Mesenchymal stem cell (in vitro differentiated cells and primary cell): ENCODE data around the gene RGS7.
"Not testable (repeated sequence)": the region's sequence is repeated elsewhere in the genome, so short reads cannot be mapped to it uniquely, and the experiment has no call there.

Source experiments
- DNase-seq: peaks from one replicate; pipeline ENCODE4 v3.0.0-alpha.2; 2013
- H2AFZ ChIP-seq: one replicate; pipeline ENCODE4 v1.6.1; 2013; ENCODE audit warnings: low read depth, mild to moderate bottlenecking, control low read depth, inconsistent platforms, low read length, moderate library complexity
- H2AK5ac ChIP-seq: 2 replicates; pipeline ENCODE4 v1.6.1; 2013; ENCODE audit warnings: low read length, moderate library complexity, mild to moderate bottlenecking, inconsistent platforms; ENCODE audit not compliant: severe bottlenecking
- H2BK120ac ChIP-seq: one replicate; pipeline ENCODE4 v1.6.1; 2013; ENCODE audit warnings: low read depth, mild to moderate bottlenecking, inconsistent platforms, low read length, moderate library complexity
- H2BK12ac ChIP-seq, 2 experiments: one replicate each; pipeline ENCODE4 v1.6.1; 2013; ENCODE audit warnings: inconsistent platforms in 2 of 2, low read length in 2 of 2, mild to moderate bottlenecking in 2 of 2, moderate library complexity in 2 of 2, control low read depth in 1 of 2
- H2BK15ac ChIP-seq: one replicate; pipeline ENCODE4 v1.6.1; 2013; ENCODE audit warnings: mild to moderate bottlenecking, low read depth, inconsistent platforms; ENCODE audit not compliant: poor library complexity, severe bottlenecking
- H2BK5ac ChIP-seq: 2 replicates; pipeline ENCODE4 v1.6.1; 2013; ENCODE audit warnings: low read depth, mild to moderate bottlenecking, low read length, control low read depth, inconsistent platforms; ENCODE audit not compliant: poor library complexity, severe bottlenecking
- H3K14ac ChIP-seq, 2 experiments: one replicate each; pipeline ENCODE4 v1.6.1; 2013; ENCODE audit warnings: inconsistent platforms in 2 of 2, low read length in 2 of 2, control low read depth in 1 of 2, mild to moderate bottlenecking in 1 of 2, moderate library complexity in 1 of 2
- H3K18ac ChIP-seq, 2 experiments: one replicate each; pipeline ENCODE4 v1.6.1; 2013; ENCODE audit warnings: inconsistent platforms in 2 of 2, low read length in 2 of 2, control low read depth in 1 of 2, low read depth in 1 of 2, mild to moderate bottlenecking in 1 of 2
- H3K23ac ChIP-seq, 2 experiments: one replicate each; pipeline ENCODE4 v1.6.1; 2013; ENCODE audit warnings: inconsistent platforms in 2 of 2, low read length in 2 of 2, mild to moderate bottlenecking in 2 of 2, moderate library complexity in 2 of 2, control low read depth in 1 of 2
- H3K27ac ChIP-seq: 2 replicates; pipeline ENCODE4 v1.5.1; 2013; ENCODE audit warnings: mild to moderate bottlenecking, moderate library complexity, low read length, control low read depth, inconsistent platforms; ENCODE audit not compliant: poor library complexity, severe bottlenecking
- H3K27me3 ChIP-seq, 2 experiments: 2 replicates each; pipeline versions ENCODE4 v1.6.1 to v1.7.0; 2013; ENCODE audit warnings: low read length in 2 of 2, mild to moderate bottlenecking in 2 of 2, moderate library complexity in 2 of 2, control low read depth in 1 of 2, inconsistent platforms in 1 of 2; ENCODE audit not compliant: control insufficient read depth in 1 of 2, insufficient read depth in 1 of 2
- H3K36me3 ChIP-seq, 2 experiments: 2 replicates each; pipeline versions ENCODE4 v1.6.1 to v1.7.0; 2013; ENCODE audit warnings: low read length in 2 of 2, control low read depth in 1 of 2, inconsistent platforms in 1 of 2, low read depth in 1 of 2, mild to moderate bottlenecking in 1 of 2; ENCODE audit not compliant: insufficient read depth in 2 of 2, control insufficient read depth in 1 of 2
- H3K4ac ChIP-seq, 2 experiments: one replicate each; pipeline ENCODE4 v1.6.1; 2013; ENCODE audit warnings: inconsistent platforms in 2 of 2, low read length in 2 of 2, mild to moderate bottlenecking in 2 of 2, moderate library complexity in 2 of 2, control low read depth in 1 of 2, low read depth in 1 of 2
- H3K4me1 ChIP-seq: 2 replicates; pipeline ENCODE4 v1.6.1; 2013; ENCODE audit warnings: low read depth, low read length, control low read depth; ENCODE audit not compliant: control insufficient read depth, insufficient read depth
- H3K4me2 ChIP-seq: 2 replicates; pipeline ENCODE4 v1.6.1; 2013; ENCODE audit warnings: low read length, mild to moderate bottlenecking, inconsistent platforms; ENCODE audit not compliant: poor library complexity, severe bottlenecking
- H3K4me3 ChIP-seq, 2 experiments: 2 replicates each; pipeline versions ENCODE4 v1.5.1 to v1.7.0; 2013; ENCODE audit warnings: low read length in 2 of 2, mild to moderate bottlenecking in 2 of 2, control low read depth in 1 of 2, low read depth in 1 of 2; ENCODE audit not compliant: insufficient read depth in 1 of 2
- H3K79me1 ChIP-seq: replicated peaks from 2 replicates; pipeline ENCODE4 v1.6.1; 2013; ENCODE audit warnings: mild to moderate bottlenecking, control low read depth, low read length, inconsistent platforms; ENCODE audit not compliant: poor library complexity, severe bottlenecking
- H3K9ac ChIP-seq: 2 replicates; pipeline ENCODE4 v1.7.0; 2013; ENCODE audit warnings: mild to moderate bottlenecking, low read length, moderate library complexity
- H3K9me3 ChIP-seq: 2 replicates; pipeline ENCODE4 v1.7.0; 2013; ENCODE audit warnings: mild to moderate bottlenecking, low read length; ENCODE audit not compliant: control insufficient read depth
- H4K8ac ChIP-seq: one replicate; pipeline ENCODE4 v1.6.1; 2013; ENCODE audit warnings: inconsistent platforms, mild to moderate bottlenecking, low read length, moderate library complexity
- H4K91ac ChIP-seq: one replicate; pipeline ENCODE4 v1.6.1; 2013; ENCODE audit warnings: mild to moderate bottlenecking, low read length, inconsistent platforms
- WGBS: methylation state at CpG from one replicate; pipeline ENCODE4 v1.1.7; 2013; ENCODE audit warnings: mixed read lengths; 5-methylcytosine and 5-hydroxymethylcytosine counted together

RGS7 gene

GRCh38 chr1:241291548-241291947, 65.5 kb downstream of the RGS7 start:
- H4K8ac ChIP-seq, H2BK5ac ChIP-seq, H2AFZ ChIP-seq, H4K91ac ChIP-seq, H2BK120ac ChIP-seq, H3K18ac ChIP-seq, H3K36me3 ChIP-seq, H3K23ac ChIP-seq, H2AK5ac ChIP-seq, H3K4me2 ChIP-seq, H3K79me1 ChIP-seq, DNase-seq, H3K14ac ChIP-seq, H2BK12ac ChIP-seq, H3K4me1 ChIP-seq, H3K4ac ChIP-seq, H3K9ac ChIP-seq, H3K9me3 ChIP-seq, H2BK15ac ChIP-seq, H3K27ac ChIP-seq, H3K27me3 ChIP-seq, H3K4me3 ChIP-seq: not testable (repeated sequence)
- 71% methylated on average over 8 of the region's 8 CpGs for WGBS

- DNase-seq: no peak
- H3K18ac ChIP-seq: no peak overlapping the region
- H2BK12ac ChIP-seq: no peak overlapping the region
- no peak overlapping the region for H2BK120ac ChIP-seq
- no peaks in the 10 kb centered on the region for H3K4me1 ChIP-seq
- no peaks in the 10 kb centered on the region for H3K79me1 ChIP-seq
- no peak overlapping the region for H3K4me2 ChIP-seq
- no peak overlapping the region for H3K27ac ChIP-seq
- H3K14ac ChIP-seq: no peak overlapping the region
- H3K4ac ChIP-seq: no peak overlapping the region
- H2BK5ac ChIP-seq: no peak overlapping the region
- H4K8ac ChIP-seq: no peak overlapping the region
- H3K27me3 ChIP-seq: no peaks in the 10 kb centered on the region
- H3K9ac ChIP-seq: no peak overlapping the region
- no peak overlapping the region for H4K91ac ChIP-seq
- H2BK15ac ChIP-seq: no peak overlapping the region
- H3K4me3 ChIP-seq: no peak overlapping the region
- H3K36me3 ChIP-seq: no peaks in the 10 kb centered on the region
- no peak overlapping the region for H3K23ac ChIP-seq
- 68% methylated on average over 1 of the region's 1 CpG for WGBS
- H3K9me3 ChIP-seq: peaks cover 14% of the 10 kb centered on the region
- no peak overlapping the region for H2AK5ac ChIP-seq
- H2AFZ ChIP-seq: no peak overlapping the region
Measured at GRCh38 chr1:241286486-241286885, 70.5 kb downstream of the RGS7 start.

GRCh38 chr1:241276391-241276790, 80.6 kb downstream of the RGS7 start:
- no peak overlapping the region for H3K14ac ChIP-seq
- H2BK15ac ChIP-seq: no peak overlapping the region
- no peak overlapping the region for H3K18ac ChIP-seq
- peaks cover 34% of the 10 kb centered on the region for H3K9me3 ChIP-seq
- H3K9ac ChIP-seq: no peak overlapping the region
- H3K4ac ChIP-seq: no peak overlapping the region
- WGBS: 65% methylated on average over 2 of the region's 3 CpGs
- H3K79me1 ChIP-seq: no peaks in the 10 kb centered on the region
- DNase-seq: no peak
- no peak overlapping the region for H4K8ac ChIP-seq
- H3K4me3 ChIP-seq: no peak overlapping the region
- H3K27ac ChIP-seq: no peak overlapping the region
- no peak overlapping the region for H2BK120ac ChIP-seq
- no peak overlapping the region for H2BK12ac ChIP-seq
- no peaks in the 10 kb centered on the region for H3K4me1 ChIP-seq
- no peak overlapping the region for H2BK5ac ChIP-seq
- no peak overlapping the region for H3K4me2 ChIP-seq
- no peak overlapping the region for H2AK5ac ChIP-seq
- no peak overlapping the region for H3K23ac ChIP-seq
- no peaks in the 10 kb centered on the region for H3K27me3 ChIP-seq
- H2AFZ ChIP-seq: no peak overlapping the region
- H4K91ac ChIP-seq: no peak overlapping the region
- no peaks in the 10 kb centered on the region for H3K36me3 ChIP-seq

GRCh38 chr1:241275981-241276380, 81.0 kb downstream of the RGS7 start:
- Histone ChIP-seq H4K8ac (no peak overlapping the region), H3K9me3 (peaks cover 36% of the 10 kb centered on the region), H2AFZ (no peak overlapping the region), H2BK120ac (no peak overlapping the region), H3K4me2 (no peak overlapping the region), H4K91ac (no peak overlapping the region), H3K36me3 (no peaks in the 10 kb centered on the region), H3K23ac (no peak overlapping the region), H3K14ac (no peak overlapping the region), H2BK15ac (no peak overlapping the region), H3K9ac (no peak overlapping the region), H3K79me1 (no peaks in the 10 kb centered on the region), H3K4me3 (no peak overlapping the region), H2AK5ac (no peak overlapping the region), H2BK12ac (no peak overlapping the region), H3K27ac (no peak overlapping the region), H2BK5ac (no peak overlapping the region), H3K27me3 (no peaks in the 10 kb centered on the region), H3K4ac (no peak overlapping the region), H3K4me1 (no peaks in the 10 kb centered on the region), H3K18ac (no peak overlapping the region)
- DNase-seq: no peak
- 59% methylated on average over 3 of the region's 5 CpGs for WGBS
